ENCODE results near the gene RABGAP1L. TPM values are rescaled to one million over a fixed set of nuclear protein-coding genes. Genes with fewer than 3 reads are reported as not detected.

RABGAP1L gene
- total and polyA plus RNA-seq, 10 of the 15 experiments (the other 5 are each of a cell fraction or from before 2014, with no cell fraction given): 5.8 to 194 (median 113) TPM

DNA sequence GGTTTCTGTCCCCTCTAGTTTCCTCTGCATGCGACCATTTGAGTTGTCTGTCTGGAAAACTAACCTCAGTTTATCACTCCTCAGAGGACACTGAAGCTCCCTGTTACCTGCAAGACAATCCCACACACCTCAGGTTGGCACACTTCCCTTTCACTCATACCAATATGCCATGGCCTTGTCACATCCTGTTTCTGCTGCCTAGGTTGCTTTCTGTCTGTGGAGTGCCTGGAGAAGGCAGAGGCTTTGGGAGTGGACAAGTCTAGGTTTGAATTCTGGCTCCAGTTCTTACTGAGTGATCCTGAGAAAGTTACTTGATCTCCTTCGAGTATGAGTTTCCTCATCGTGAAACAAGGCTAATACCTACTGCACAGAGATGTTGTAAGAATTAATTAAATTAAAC is 668.9 kb downstream of the RABGAP1L start:
- Histone ChIP-seq H3K4me3 (no peak overlapping the region), H2AFZ (ENCODE audit: control insufficient read depth, low read depth, low read length) (no peak overlapping the region), H3K9me3 (replicated peaks; ENCODE audit: control insufficient read depth, insufficient read depth, low read length) (no peaks in the 10 kb centered on the region), H3K9ac (ENCODE audit: control insufficient read depth, insufficient read depth, low read length) (no peak overlapping the region), H3K36me3 (ENCODE audit: control insufficient read depth in 2 of 2, insufficient read depth in 2 of 2, low read length in 1 of 2) (peaks cover 0 to 10% of the 10 kb centered on the region in 2 experiments; a peak in 1 of 4 replicates), H3K27me3 (replicated peaks in 1 of 2; ENCODE audit: control insufficient read depth in 2 of 2, insufficient read depth in 2 of 2, low read length in 1 of 2) (no peaks in the 10 kb centered on the region), H4K20me1 (ENCODE audit: control insufficient read depth, insufficient read depth) (peaks cover 3% of the 10 kb centered on the region; the same call in 1 of the 2 replicates), H3K27ac (ENCODE audit: control insufficient read depth, insufficient read depth) (no peak overlapping the region), H3K4me1 (ENCODE audit: control insufficient read depth, insufficient read depth, low read length) (no peaks in the 10 kb centered on the region; the same call in 1 of the 2 replicates), H3K4me2 (ENCODE audit: control insufficient read depth, insufficient read depth) (no peak overlapping the region), H3K79me2 (ENCODE audit: control insufficient read depth, insufficient read depth, low read length) (no peaks in the 10 kb centered on the region)
- POLR2A ChIA-PET: no interaction called here
- DNase-seq (ENCODE audit: low read depth, low spot score) (no peak), FAIRE-seq (no peak), ATAC-seq (no peak)
- intact Hi-C loops (cut with micrococcal nuclease; ENCODE audit: unreplicated experiment): no loop called here
- SMC1A ChIA-PET (ENCODE audit: uncharacterized antibody, unreplicated experiment): interaction anchor here (0.8 kb wide), 1 partner anchor 12 kb away, joined by 4 read pairs; no protein-coding TSS in a partner anchor
- WGBS (ENCODE audit: insufficient coverage, insufficient replicate concordance, low lambda C conversion rate, missing lambda C conversion rate): 79% methylated on average over 3 of the region's 3 CpGs
- CTCF ChIA-PET: no interaction called here
- TF ChIP-seq, protein P1, sequence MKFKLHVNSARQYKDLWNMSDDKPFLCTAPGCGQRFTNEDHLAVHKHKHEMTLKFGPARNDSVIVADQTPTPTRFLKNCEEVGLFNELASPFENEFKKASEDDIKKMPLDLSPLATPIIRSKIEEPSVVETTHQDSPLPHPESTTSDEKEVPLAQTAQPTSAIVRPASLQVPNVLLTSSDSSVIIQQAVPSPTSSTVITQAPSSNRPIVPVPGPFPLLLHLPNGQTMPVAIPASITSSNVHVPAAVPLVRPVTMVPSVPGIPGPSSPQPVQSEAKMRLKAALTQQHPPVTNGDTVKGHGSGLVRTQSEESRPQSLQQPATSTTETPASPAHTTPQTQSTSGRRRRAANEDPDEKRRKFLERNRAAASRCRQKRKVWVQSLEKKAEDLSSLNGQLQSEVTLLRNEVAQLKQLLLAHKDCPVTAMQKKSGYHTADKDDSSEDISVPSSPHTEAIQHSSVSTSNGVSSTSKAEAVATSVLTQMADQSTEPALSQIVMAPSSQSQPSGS (IDR thresholded peaks at IDR 0.05; ENCODE audit: low read length): no peak
- TF ChIP-seq ZNF217 (IDR thresholded peaks at IDR 0.05): no peak
- no peak for TF ChIP-seq SMAD5 (IDR thresholded peaks at IDR 0.05; ENCODE audit: low read depth)
- no peak for TF ChIP-seq TCF3 (IDR thresholded peaks at IDR 0.05; ENCODE audit: borderline replicate concordance, insufficient read depth, low read depth, low read length)
- no peak for TF ChIP-seq SIN3A (IDR thresholded peaks at IDR 0.05; ENCODE audit: low read depth, low read length)
- TF ChIP-seq SMAD1 (IDR thresholded peaks at IDR 0.05; ENCODE audit: low read depth, partially characterized antibody): no peak
- TF ChIP-seq, protein P2, sequence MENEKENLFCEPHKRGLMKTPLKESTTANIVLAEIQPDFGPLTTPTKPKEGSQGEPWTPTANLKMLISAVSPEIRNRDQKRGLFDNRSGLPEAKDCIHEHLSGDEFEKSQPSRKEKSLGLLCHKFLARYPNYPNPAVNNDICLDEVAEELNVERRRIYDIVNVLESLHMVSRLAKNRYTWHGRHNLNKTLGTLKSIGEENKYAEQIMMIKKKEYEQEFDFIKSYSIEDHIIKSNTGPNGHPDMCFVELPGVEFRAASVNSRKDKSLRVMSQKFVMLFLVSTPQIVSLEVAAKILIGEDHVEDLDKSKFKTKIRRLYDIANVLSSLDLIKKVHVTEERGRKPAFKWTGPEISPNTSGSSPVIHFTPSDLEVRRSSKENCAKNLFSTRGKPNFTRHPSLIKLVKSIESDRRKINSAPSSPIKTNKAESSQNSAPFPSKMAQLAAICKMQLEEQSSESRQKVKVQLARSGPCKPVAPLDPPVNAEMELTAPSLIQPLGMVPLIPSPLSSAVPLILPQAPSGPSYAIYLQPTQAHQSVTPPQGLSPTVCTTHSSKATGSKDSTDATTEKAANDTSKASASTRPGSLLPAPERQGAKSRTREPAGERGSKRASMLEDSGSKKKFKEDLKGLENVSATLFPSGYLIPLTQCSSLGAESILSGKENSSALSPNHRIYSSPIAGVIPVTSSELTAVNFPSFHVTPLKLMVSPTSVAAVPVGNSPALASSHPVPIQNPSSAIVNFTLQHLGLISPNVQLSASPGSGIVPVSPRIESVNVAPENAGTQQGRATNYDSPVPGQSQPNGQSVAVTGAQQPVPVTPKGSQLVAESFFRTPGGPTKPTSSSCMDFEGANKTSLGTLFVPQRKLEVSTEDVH (IDR thresholded peaks at IDR 0.05; ENCODE audit: low read depth, partially characterized antibody): no peak
- TF ChIP-seq TARDBP (IDR thresholded peaks at IDR 0.05; ENCODE audit: borderline replicate concordance): no peak
- TF ChIP-seq SMC3 (IDR thresholded peaks at IDR 0.05; ENCODE audit: borderline replicate concordance, low read length): no peak
- TF ChIP-seq, protein P3, sequence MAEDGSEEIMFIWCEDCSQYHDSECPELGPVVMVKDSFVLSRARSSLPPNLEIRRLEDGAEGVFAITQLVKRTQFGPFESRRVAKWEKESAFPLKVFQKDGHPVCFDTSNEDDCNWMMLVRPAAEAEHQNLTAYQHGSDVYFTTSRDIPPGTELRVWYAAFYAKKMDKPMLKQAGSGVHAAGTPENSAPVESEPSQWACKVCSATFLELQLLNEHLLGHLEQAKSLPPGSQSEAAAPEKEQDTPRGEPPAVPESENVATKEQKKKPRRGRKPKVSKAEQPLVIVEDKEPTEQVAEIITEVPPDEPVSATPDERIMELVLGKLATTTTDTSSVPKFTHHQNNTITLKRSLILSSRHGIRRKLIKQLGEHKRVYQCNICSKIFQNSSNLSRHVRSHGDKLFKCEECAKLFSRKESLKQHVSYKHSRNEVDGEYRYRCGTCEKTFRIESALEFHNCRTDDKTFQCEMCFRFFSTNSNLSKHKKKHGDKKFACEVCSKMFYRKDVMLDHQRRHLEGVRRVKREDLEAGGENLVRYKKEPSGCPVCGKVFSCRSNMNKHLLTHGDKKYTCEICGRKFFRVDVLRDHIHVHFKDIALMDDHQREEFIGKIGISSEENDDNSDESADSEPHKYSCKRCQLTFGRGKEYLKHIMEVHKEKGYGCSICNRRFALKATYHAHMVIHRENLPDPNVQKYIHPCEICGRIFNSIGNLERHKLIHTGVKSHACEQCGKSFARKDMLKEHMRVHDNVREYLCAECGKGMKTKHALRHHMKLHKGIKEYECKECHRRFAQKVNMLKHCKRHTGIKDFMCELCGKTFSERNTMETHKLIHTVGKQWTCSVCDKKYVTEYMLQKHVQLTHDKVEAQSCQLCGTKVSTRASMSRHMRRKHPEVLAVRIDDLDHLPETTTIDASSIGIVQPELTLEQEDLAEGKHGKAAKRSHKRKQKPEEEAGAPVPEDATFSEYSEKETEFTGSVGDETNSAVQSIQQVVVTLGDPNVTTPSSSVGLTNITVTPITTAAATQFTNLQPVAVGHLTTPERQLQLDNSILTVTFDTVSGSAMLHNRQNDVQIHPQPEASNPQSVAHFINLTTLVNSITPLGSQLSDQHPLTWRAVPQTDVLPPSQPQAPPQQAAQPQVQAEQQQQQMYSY (CRISPR knock-in tag; IDR thresholded peaks at IDR 0.05): no peak
- no peak for TF ChIP-seq SMARCA5 (IDR thresholded peaks at IDR 0.05)
- in situ Hi-C loops (cut with MboI): no loop called here
- RAD21 ChIA-PET (ENCODE audit: unreplicated experiment): interaction anchor here (1.6 kb wide), 1 partner anchor 10 kb away, joined by 3 read pairs; no protein-coding TSS in a partner anchor
- BruUV-seq (replicated peaks): no TSS peak

All from GM12878 (cell line).